NCI-H2029 treated with DMSO at 0.1 percent for 48 hours (cell line): ENCODE measurements around the gene PACSIN1.

Source experiments
- DNase-seq: peaks from one replicate; lab custom pipeline; 2025; lab: John Stamatoyannopoulos, UW

Gene PACSIN1

GRCh38 chr6:34514593-34515472, 49.0 kb downstream of the PACSIN1 start:
- DNase-seq: no peak

GRCh38 chr6:34515473-34516387, 49.9 kb downstream of the PACSIN1 start:
- DNase-seq: no peak

GRCh38 chr6:34516391-34517324, 50.8 kb downstream of the PACSIN1 start:
- no peak for DNase-seq

DNA sequence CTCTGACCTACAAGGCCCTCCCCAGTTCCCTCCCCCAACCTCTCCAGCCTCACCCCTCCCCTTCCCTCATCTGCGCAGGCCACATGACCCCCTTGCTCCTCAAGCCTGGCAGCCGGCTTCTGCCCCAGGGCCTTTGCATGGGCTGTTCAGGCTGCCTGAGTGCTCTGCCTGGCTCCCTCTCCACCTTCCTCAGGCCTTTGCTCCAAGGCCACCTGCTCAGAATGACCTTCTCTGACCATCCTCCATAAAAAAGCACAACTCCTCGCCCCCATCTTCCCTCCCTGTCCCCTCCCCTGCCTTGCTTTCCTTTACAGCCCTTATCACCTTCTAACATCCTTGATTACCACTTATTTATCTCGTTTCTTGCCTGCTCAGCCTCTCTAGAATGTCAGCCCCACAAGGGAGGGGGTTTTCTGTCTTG, 51.6 kb downstream of the PACSIN1 start:
- DNase-seq: no peak

GRCh38 chr6:34517966-34518365, 52.1 kb downstream of the PACSIN1 start:
- no peak for DNase-seq

DNA sequence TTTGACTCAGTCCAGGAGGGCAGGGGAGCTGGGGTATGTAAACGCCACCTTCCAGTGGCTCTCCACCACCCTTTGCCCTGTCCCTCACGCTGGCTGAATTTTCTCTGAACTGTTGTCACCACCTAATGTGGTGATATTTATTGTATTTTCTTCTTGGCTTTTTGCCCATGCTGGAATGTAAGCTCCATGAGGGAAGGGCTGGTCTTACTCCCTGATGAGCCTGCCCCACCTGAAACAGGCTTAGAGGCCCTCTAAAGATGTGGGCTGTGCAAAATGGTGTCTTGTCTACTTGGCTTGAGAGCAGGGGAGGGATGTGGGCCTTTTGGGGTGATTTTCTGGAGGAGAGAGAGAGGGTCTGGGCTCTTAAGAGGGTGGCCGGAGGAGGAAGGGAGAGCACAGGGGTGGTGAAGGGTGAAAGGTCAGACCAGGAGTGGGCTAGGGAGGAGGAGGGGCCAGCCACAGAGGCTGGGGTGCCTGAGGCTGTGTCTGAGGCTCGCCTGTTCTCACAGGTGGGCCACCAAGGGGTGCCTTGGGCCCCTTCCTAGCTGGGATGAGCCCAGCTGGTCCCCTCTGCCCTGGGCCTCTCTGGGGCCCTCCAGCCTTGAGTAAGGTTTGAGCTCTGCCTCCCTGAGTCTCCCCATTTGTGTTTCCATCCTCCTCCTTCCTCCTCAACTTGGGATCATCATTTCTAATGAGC, 52.9 kb downstream of the PACSIN1 start:
- no peak for DNase-seq

DNA sequence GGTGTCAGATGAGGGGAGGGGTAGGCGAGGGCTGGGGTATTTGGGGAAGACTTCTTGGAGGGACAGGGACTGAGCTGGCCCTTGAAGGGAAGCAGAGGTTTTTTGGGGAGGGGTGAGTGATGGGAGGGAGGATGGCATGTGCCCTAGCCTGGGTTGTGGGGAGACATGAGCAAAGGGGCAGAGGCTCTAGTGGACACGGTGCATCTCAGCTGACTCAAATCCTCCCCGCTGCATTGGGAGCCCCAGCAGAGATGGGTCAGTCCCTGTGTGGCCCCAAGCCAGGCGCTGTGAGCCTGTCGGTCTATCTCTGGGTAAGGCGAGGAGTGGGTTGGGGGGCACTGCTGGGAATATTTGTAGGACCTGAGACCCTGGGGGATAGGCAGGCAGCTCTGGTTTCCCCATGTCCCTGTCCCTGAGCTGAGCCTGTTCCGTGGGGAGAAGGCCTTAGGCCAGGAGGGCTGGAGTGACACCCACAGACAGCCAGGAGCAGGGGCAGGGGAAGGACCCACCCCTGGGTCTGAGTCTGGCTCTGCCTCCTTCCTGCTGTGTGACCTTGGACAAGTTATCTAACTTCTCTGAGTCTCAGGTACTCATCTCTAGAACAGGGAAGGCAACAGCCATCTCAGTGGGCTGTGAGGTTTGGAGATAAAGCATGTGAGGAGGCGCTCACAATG, 54.2 kb downstream of the PACSIN1 start:
- no peak for DNase-seq

- no peak for DNase-seq
These were observed 55.0 kb downstream of the PACSIN1 start for GRCh38 chr6:34520645-34521462.

GRCh38 chr6:34521463-34522285, 55.8 kb downstream of the PACSIN1 start:
- no peak for DNase-seq

DNA sequence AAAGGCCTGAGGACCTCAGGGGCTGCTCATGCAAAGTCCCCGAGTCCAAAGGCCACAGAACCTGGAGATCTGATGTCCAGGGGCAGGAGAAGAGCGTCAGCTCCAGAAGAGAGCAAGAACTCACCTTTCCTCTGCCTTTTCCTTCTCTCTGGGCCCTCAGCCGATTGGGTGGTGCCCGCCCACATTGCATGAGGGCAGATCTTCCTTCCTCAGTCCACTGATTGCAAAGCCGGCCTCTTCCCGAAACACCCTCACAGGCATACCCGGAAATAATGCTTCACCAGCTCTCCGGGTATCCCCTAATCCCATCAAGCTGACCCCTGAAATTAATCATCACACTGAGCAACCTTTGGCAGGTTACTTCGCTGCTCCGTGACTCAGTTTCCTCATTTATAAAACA, 56.9 kb downstream of the PACSIN1 start:
- DNase-seq: no peak

- DNase-seq: no peak
These were observed 57.7 kb downstream of the PACSIN1 start for GRCh38 chr6:34523441-34524206.

DNA sequence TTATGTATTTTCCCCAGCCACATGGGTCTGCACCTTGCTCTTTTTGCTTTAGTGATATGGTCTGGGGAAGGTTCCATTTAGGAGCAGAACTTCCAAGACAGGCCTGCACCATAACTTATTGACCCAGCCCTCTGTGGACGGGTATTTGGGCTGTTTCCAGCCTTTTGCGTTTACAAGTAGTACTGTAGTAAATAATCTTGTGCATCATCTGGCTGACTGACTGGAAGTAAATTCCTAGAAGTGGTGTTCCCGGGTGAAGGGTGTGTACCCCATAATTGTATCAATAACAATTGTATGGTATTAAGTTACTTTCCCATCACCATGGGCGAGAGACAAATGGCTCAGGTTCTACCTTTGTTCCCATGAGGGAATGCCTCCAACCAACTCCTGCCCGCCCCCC, 58.6 kb downstream of the PACSIN1 start:
- no peak for DNase-seq

GRCh38 chr6:34524971-34525370, 59.1 kb downstream of the PACSIN1 start:
- DNase-seq: no peak

- DNase-seq: no peak
These were observed 59.7 kb downstream of the PACSIN1 start for GRCh38 chr6:34525431-34526175.

- no peak for DNase-seq
These were observed 60.5 kb downstream of the PACSIN1 start for GRCh38 chr6:34526241-34526972.

DNA sequence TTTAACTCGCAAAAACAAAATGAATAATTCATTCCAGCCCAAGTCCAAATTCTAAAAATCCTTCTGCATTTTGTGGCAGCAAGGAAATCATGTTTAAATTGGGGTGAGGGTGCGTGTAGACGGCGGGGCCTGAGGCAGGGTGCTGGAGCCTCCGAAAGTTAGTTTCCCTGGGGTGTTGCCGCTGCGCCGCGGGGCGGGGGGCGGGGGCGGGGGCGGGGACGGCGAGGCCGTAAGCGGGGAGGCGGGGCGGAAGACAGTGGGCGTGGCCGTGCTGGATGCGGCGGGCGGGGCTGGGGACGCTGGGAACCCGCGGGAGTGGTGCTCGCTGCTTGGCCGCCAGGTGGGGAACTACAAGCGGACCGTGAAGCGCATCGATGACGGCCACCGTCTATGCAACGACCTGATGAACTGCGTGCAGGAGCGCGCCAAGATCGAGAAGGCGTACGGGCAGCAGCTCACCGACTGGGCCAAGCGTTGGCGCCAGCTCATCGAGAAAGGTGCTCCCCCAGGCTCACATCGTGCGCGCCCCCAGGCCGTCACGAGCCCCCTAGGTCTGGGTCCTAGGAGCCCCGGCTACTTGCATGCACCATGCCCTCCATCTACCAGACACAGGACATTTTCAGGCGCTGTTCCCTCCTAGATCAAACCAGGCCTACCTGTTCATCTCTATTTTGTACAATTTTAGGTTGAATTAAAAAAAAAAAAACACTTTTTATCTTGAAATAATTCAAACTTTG, 61.3 kb downstream of the PACSIN1 start:
- peak; percentile 85 for DNase-seq
